Type B pancreatic cell (in vitro differentiated cells): ENCODE results near the gene PARP15. TPM values are rescaled to one million over a fixed set of nuclear protein-coding genes. Genes with fewer than 3 reads are reported as not detected.
A peak's percentile ranks its signal among the peaks of the same experiment; 100 is the strongest.

Experiments used
- DNase-seq: peaks from one replicate; pipeline ENCODE4 v3.0.0; 2021; ENCODE audit warnings: mixed read lengths; ENCODE audit not compliant: unreplicated experiment; ENCODE audit errors: extremely low spot score
- H3K27ac Mint-ChIP-seq: 2 replicates; pipeline ENCODE4 v1.8.0; 2021; ENCODE audit warnings: mild to moderate bottlenecking, mixed read lengths
- H3K27me3 Mint-ChIP-seq: 2 replicates; pipeline ENCODE4 v1.8.0; 2021; ENCODE audit warnings: mixed read lengths
- H3K36me3 Mint-ChIP-seq: 2 replicates; pipeline ENCODE4 v1.8.0; 2021; ENCODE audit warnings: mixed read lengths
- H3K4me1 Mint-ChIP-seq: one replicate; pipeline ENCODE4 v1.8.0; 2021; ENCODE audit warnings: mixed read lengths; ENCODE audit not compliant: unreplicated experiment
- H3K4me3 Mint-ChIP-seq: 2 replicates; pipeline ENCODE4 v1.8.0; 2021; ENCODE audit warnings: mild to moderate bottlenecking, mixed read lengths
- H3K9me3 Mint-ChIP-seq: 2 replicates; pipeline ENCODE4 v1.8.0; 2021; ENCODE audit warnings: mixed read lengths
- total RNA-seq: library from RNA; stranded (reverse); gene quantifications from 2 replicates; pipeline ENCODE4 v1.2.1, GENCODE V29; 2021; ENCODE audit warnings: low replicate concordance
- TF ChIP-seq, protein P1 (sequence below): fragments of 200-600 bp; sonication (generic); conservative IDR thresholded peaks from 2 replicates; pipeline ENCODE4 v1.5.0; 2021; ENCODE audit warnings: antibody characterized with exemption, mild to moderate bottlenecking

The PARP15 gene
- total RNA-seq, 1 donor from 2014 or later = 0.29 TPM

DNA sequence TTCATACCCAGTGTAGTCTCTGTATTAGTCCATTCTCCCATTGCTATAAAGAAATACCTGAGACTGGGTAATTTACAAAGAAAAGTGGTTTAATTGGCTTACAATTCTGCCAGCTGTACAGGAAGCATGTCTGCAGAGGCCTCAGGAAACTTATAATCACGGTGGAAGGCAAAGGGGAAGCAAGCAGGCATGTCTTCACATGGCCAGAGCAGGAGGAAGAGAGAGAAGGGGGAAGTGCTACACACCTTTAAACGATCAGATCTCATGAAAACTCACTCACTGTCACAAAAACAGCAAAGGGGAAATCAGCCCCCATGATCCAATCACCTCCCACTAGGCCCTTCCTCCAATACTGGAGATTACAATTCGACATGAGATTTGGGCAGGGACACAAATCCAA, 96.9 kb downstream of the PARP15 start:
- no peaks in the 10 kb centered on the region for H3K9me3 Mint-ChIP-seq

DNA sequence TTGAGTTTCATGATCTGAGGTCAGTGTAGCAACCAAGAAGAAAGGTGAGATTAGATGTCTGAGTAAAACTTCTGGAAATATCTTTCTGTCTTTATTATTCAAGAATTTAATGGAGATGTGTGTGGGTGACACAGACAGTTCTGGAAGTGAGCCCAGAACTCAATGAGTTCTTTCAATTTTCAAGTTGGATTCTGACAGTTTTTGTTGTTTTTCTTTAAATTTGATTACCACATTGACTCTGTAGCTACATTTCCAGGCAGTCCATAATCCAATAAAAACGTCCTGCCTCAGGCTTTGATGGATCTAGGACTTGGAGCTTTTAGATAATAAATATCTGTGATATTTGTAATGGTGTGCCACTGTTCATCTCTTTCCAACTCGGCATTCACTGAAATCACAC, 99.3 kb downstream of the PARP15 start:
- peaks cover 19% of the 10 kb centered on the region for H3K4me1 Mint-ChIP-seq
- no peaks in the 10 kb centered on the region for H3K9me3 Mint-ChIP-seq
- no peak for DNase-seq
- H3K4me3 Mint-ChIP-seq = no peak overlapping the region
- no peaks in the 10 kb centered on the region for H3K36me3 Mint-ChIP-seq
- peaks cover 10% of the 10 kb centered on the region for H3K27me3 Mint-ChIP-seq
- no peak overlapping the region for H3K27ac Mint-ChIP-seq
- TF ChIP-seq, protein P1, sequence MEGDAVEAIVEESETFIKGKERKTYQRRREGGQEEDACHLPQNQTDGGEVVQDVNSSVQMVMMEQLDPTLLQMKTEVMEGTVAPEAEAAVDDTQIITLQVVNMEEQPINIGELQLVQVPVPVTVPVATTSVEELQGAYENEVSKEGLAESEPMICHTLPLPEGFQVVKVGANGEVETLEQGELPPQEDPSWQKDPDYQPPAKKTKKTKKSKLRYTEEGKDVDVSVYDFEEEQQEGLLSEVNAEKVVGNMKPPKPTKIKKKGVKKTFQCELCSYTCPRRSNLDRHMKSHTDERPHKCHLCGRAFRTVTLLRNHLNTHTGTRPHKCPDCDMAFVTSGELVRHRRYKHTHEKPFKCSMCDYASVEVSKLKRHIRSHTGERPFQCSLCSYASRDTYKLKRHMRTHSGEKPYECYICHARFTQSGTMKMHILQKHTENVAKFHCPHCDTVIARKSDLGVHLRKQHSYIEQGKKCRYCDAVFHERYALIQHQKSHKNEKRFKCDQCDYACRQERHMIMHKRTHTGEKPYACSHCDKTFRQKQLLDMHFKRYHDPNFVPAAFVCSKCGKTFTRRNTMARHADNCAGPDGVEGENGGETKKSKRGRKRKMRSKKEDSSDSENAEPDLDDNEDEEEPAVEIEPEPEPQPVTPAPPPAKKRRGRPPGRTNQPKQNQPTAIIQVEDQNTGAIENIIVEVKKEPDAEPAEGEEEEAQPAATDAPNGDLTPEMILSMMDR = no peak

More for the DNA sequence above, 96.9 kb downstream of the PARP15 start:
- TF ChIP-seq, protein P1 = no peak
- Mint-ChIP-seq H3K27me3 (no peaks in the 10 kb centered on the region), H3K4me3 (no peak overlapping the region), H3K27ac (no peak overlapping the region), H3K4me1 (peaks cover 4% of the 10 kb centered on the region), H3K36me3 (no peaks in the 10 kb centered on the region)
- no peak for DNase-seq

DNA sequence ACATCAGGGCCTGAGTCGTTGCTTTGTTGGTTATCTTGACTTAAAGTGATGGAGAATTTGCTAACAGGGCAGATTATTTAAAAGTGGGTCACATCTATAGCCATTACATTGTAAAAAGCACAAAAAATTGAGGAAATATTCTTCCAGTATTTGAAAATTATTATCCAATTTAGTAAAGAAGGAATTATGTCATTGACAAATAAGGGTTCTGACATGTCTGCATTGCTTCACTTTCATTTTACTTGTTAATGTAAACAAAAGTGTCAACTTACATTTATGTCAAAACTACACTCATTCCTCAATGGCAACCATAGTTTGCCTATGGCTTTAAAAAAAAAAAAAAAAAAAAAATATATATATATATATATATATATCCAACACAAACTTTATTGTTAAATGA, 99.8 kb downstream of the PARP15 start:
- TF ChIP-seq, protein P1 = no peak
- Mint-ChIP-seq H3K27ac (no peak overlapping the region), H3K9me3 (no peaks in the 10 kb centered on the region), H3K36me3 (no peaks in the 10 kb centered on the region), H3K4me1 (peaks cover 19% of the 10 kb centered on the region), H3K4me3 (no peak overlapping the region), H3K27me3 (peaks cover 10% of the 10 kb centered on the region)
- DNase-seq = no peak

DNA sequence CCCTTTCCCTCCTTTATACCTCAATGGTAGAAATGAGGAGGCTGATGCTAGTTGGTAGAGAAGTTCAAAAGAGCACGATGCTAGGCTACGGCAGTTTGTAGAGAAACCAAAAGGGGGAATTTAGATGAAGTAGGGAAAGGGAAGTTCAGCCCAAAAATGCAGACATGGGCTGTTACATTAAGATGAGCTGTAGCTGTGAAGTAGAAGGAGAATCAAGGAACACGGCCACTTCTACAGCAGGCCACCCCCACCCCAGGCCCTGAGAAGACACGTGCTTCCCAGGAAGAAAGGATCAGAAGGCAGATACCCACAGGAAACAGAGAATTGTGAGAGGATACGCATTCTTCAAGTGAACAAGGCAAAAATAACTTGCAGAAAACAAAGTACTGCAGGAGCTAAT, 101.1 kb downstream of the PARP15 start:
- Mint-ChIP-seq H3K4me1 (peaks cover 19% of the 10 kb centered on the region), H3K27ac (no peak overlapping the region), H3K36me3 (no peaks in the 10 kb centered on the region), H3K9me3 (no peaks in the 10 kb centered on the region), H3K4me3 (peak overlapping the region; percentile 2), H3K27me3 (peaks cover 10% of the 10 kb centered on the region)
- DNase-seq = no peak
- TF ChIP-seq, protein P1 = no peak

DNA sequence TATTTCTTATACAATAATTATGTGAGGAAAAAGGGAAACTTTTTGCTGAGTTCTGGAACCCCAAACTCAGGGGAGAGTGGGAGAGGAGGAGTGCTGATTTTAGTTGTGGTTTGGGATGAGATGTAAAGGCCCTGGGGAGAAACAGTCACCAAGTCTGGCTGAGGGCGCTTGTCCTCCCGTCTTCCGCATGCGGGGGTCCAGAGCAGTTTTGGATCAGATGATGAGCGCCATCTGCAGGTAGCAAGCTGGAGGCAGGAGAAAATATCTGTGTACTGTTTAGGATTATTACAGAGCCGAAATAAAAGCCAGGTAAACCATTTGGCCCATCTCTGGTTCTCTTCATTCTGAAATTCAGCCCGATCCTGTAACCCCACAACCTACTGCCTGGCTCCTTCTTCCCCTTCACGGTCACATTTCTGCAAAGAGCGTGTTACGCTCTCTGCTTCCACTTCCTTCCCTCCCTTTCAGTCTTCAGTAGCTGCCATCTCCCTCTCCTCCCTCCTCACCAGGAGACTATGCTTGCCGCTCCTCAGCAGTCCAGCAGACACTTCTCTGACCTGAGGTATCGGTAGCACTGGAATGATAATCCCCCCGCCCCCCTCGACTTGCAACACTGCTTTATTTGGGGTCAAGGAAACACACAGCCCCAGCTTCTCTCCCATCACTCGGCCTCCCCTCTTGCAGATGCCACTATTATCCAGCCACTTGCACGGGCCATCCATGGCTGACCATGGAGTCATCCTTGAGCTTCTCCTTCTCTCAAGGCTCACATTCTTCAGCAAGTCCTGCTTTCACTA, 101.8 kb downstream of the PARP15 start:
- Mint-ChIP-seq H3K9me3 (no peaks in the 10 kb centered on the region), H3K4me3 (peak overlapping the region; percentile 91), H3K27ac (peak overlapping the region; percentile 87), H3K36me3 (no peaks in the 10 kb centered on the region), H3K4me1 (peaks cover 19% of the 10 kb centered on the region), H3K27me3 (peaks cover 10% of the 10 kb centered on the region)
- DNase-seq = no peak
- TF ChIP-seq, protein P1 = peak; percentile 88
